ENCODE results near the gene ASIC2.

Gene ASIC2

GRCh38 chr17:33115366-33115765 lies 177.7 kb downstream of the ASIC2 start:
- Histone ChIP-seq H3K27me3 (ENCODE audit: low read length) (no peaks in the 10 kb centered on the region), H3K4me2 (ENCODE audit: low read depth, low read length, poor library complexity, severe bottlenecking) (no peak overlapping the region), H3K36me3 (ENCODE audit: low read length) (no peaks in the 10 kb centered on the region), H2AFZ (ENCODE audit: low read depth, low read length, severe bottlenecking) (no peak overlapping the region), H3K4me3 (ENCODE audit: insufficient read depth, low read length, poor library complexity, severe bottlenecking) (no peak overlapping the region), H3K9me3 (ENCODE audit: insufficient read depth, low read length) (no peaks in the 10 kb centered on the region), H3K9me2 (replicated peaks; ENCODE audit: insufficient read depth, low read length) (no peaks in the 10 kb centered on the region), H3K27ac (ENCODE audit: low read depth, low read length) (no peak overlapping the region), H3F3A (ENCODE audit: insufficient read depth) (no peaks in the 10 kb centered on the region), H4K20me1 (ENCODE audit: low read depth, low read length) (no peaks in the 10 kb centered on the region), H3K79me2 (ENCODE audit: insufficient read depth, low read length) (no peaks in the 10 kb centered on the region), H3K9ac (ENCODE audit: low read length) (no peak overlapping the region)
- TF ChIP-seq, protein P1, sequence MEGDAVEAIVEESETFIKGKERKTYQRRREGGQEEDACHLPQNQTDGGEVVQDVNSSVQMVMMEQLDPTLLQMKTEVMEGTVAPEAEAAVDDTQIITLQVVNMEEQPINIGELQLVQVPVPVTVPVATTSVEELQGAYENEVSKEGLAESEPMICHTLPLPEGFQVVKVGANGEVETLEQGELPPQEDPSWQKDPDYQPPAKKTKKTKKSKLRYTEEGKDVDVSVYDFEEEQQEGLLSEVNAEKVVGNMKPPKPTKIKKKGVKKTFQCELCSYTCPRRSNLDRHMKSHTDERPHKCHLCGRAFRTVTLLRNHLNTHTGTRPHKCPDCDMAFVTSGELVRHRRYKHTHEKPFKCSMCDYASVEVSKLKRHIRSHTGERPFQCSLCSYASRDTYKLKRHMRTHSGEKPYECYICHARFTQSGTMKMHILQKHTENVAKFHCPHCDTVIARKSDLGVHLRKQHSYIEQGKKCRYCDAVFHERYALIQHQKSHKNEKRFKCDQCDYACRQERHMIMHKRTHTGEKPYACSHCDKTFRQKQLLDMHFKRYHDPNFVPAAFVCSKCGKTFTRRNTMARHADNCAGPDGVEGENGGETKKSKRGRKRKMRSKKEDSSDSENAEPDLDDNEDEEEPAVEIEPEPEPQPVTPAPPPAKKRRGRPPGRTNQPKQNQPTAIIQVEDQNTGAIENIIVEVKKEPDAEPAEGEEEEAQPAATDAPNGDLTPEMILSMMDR (IDR thresholded peaks at IDR 0.05; ENCODE audit: insufficient read depth, low read length, poor library complexity, severe bottlenecking) = no peak
- no peak for TF ChIP-seq EZH2phosphoT487 (conservative IDR thresholded peaks at IDR 0.05; ENCODE audit: low read length)

DNA sequence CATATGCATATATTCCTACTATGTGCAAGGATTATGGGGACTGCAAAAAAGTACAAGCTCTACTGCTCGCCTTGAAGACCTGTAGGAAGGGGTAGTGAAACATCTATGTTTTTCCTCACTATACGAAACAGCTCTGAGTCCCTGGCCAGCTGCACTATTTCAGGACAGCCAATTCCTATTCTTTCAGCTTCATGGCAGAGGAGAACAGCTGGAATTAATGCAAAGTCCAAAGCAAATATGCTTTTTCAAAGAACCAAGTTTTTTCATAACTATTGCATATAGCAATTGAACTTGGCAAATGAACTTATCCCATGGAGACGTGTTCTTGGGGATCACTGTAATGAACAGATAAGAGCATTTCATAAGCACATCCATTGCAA lies 179.1 kb downstream of the ASIC2 start:
- no peak overlapping the region for H2AFZ ChIP-seq (ENCODE audit: low read depth, low read length, severe bottlenecking)
- no peaks in the 10 kb centered on the region for H3K79me2 ChIP-seq (ENCODE audit: insufficient read depth, low read length)
- no peak overlapping the region for H3K4me2 ChIP-seq (ENCODE audit: low read depth, low read length, poor library complexity, severe bottlenecking)
- H3K27ac ChIP-seq (ENCODE audit: low read depth, low read length) = no peak overlapping the region
- no peaks in the 10 kb centered on the region for H3K9me2 ChIP-seq (replicated peaks; ENCODE audit: insufficient read depth, low read length)
- H3K4me3 ChIP-seq (ENCODE audit: insufficient read depth, low read length, poor library complexity, severe bottlenecking) = no peak overlapping the region
- H3K9ac ChIP-seq (ENCODE audit: low read length) = no peak overlapping the region
- H3K9me3 ChIP-seq (ENCODE audit: insufficient read depth, low read length) = no peaks in the 10 kb centered on the region
- no peaks in the 10 kb centered on the region for H4K20me1 ChIP-seq (ENCODE audit: low read depth, low read length)
- no peaks in the 10 kb centered on the region for H3K36me3 ChIP-seq (ENCODE audit: low read length)
- TF ChIP-seq, protein P1 (IDR thresholded peaks at IDR 0.05; ENCODE audit: insufficient read depth, low read length, poor library complexity, severe bottlenecking) = no peak
- TF ChIP-seq EZH2phosphoT487 (conservative IDR thresholded peaks at IDR 0.05; ENCODE audit: low read length) = no peak
- no peaks in the 10 kb centered on the region for H3F3A ChIP-seq (ENCODE audit: insufficient read depth)
- H3K27me3 ChIP-seq (ENCODE audit: low read length) = no peaks in the 10 kb centered on the region

DNA sequence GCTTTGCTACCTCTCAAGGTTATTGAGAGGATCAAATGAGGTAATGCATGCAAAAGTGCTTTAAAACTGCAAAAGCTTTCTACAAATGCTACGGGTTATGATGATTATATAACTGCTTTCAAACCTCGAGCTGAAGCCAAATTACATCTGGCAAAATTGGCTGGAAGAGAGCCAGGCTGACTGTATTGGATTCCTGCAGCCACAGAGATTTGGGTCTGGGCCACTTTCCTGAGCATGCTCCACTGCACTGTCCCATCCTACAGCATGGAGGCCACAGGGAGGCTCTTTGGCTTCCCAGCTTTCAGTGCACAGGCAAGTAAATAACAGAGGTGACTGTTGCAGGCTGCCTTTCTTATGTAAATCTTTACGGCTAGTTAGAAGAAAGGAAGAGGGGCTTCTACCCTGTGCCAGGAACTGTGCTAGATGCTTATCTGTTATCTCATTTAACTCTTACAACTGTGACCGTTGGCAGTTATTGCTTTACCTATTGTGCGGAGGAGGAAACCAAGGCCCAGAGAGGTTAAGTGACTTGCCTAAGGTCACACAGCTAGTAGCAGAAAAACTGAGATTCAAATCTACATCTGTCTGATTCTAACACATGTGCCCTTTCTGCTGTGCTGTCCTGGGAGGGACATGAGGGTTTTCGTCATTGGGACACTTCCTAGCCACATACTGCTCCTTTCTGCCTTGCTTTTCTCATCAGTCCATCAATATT lies 179.7 kb downstream of the ASIC2 start:
- H3K9ac ChIP-seq (ENCODE audit: low read length) = no peak overlapping the region

More for the DNA sequence above, 179.7 kb downstream of the ASIC2 start:
- H3K4me2 ChIP-seq (ENCODE audit: low read depth, low read length, poor library complexity, severe bottlenecking) = no peak overlapping the region
- no peak for TF ChIP-seq EZH2phosphoT487 (conservative IDR thresholded peaks at IDR 0.05; ENCODE audit: low read length)
- TF ChIP-seq, protein P1 (IDR thresholded peaks at IDR 0.05; ENCODE audit: insufficient read depth, low read length, poor library complexity, severe bottlenecking) = no peak
- no peaks in the 10 kb centered on the region for H4K20me1 ChIP-seq (ENCODE audit: low read depth, low read length)
- H3K27me3 ChIP-seq (ENCODE audit: low read length) = no peaks in the 10 kb centered on the region
- no peaks in the 10 kb centered on the region for H3K36me3 ChIP-seq (ENCODE audit: low read length)
- no peaks in the 10 kb centered on the region for H3F3A ChIP-seq (ENCODE audit: insufficient read depth)
- H2AFZ ChIP-seq (ENCODE audit: low read depth, low read length, severe bottlenecking) = no peak overlapping the region
- H3K9me2 ChIP-seq (replicated peaks; ENCODE audit: insufficient read depth, low read length) = no peaks in the 10 kb centered on the region
- no peaks in the 10 kb centered on the region for H3K79me2 ChIP-seq (ENCODE audit: insufficient read depth, low read length)
- no peak overlapping the region for H3K27ac ChIP-seq (ENCODE audit: low read depth, low read length)
- H3K9me3 ChIP-seq (ENCODE audit: insufficient read depth, low read length) = no peaks in the 10 kb centered on the region
- H3K4me3 ChIP-seq (ENCODE audit: insufficient read depth, low read length, poor library complexity, severe bottlenecking) = no peak overlapping the region

All from SU-DHL-6 (cell line).